BLaER1 treated with 17β-estradiol and CSF1 and Interleukin-3, amounts not matched to agents 10 nM and 100 nM (cell line): ENCODE measurements around the gene NOL12.

Source experiments
- H3K27ac ChIP-seq, 11 experiments: shearing (Covaris generic); formaldehyde crosslinking; 2 replicates each; pipeline ENCODE4 v1.8.1; 2022
- H3K27me3 ChIP-seq, 11 experiments: shearing (Covaris generic); formaldehyde crosslinking; 2 replicates each; pipeline ENCODE4 v1.8.1; 2022
- H3K36me3 ChIP-seq, 11 experiments: shearing (Covaris generic); formaldehyde crosslinking; 2 replicates each; pipeline ENCODE4 v1.8.1; 2022
- H3K4me1 ChIP-seq, 10 experiments: shearing (Covaris generic); formaldehyde crosslinking; 2 replicates each; pipeline ENCODE4 v1.8.1; 2022
- H3K4me2 ChIP-seq, 11 experiments: shearing (Covaris generic); formaldehyde crosslinking; 2 replicates each; pipeline ENCODE4 v1.8.1; 2022
- H3K4me3 ChIP-seq, 10 experiments: shearing (Covaris generic); formaldehyde crosslinking; 2 replicates each; pipeline ENCODE4 v1.8.1; 2022
- H3K9ac ChIP-seq, 11 experiments: shearing (Covaris generic); formaldehyde crosslinking; 2 replicates each; pipeline ENCODE4 v1.8.1; 2022
- H3K9me3 ChIP-seq, 11 experiments: shearing (Covaris generic); formaldehyde crosslinking; replicated peaks in 1 of 11; 2 replicates each; pipeline ENCODE4 v1.8.1; 2022
- H4K20me1 ChIP-seq, 11 experiments: shearing (Covaris generic); formaldehyde crosslinking; 2 replicates each; pipeline ENCODE4 v1.8.1; 2022
- Cebpa-rat ChIP-seq, 11 experiments: shearing (Covaris generic); IDR thresholded peaks; 2 replicates each; pipeline ENCODE4 v1.8.1; 2022

The NOL12 gene

GRCh38 chr22:37657590-37658132, 28.5 kb upstream of the NOL12 start:
- Histone ChIP-seq H3K4me2 (peak overlapping the region; percentile 70 to 98 (median 81)), H4K20me1 (peaks cover 16 to 77% (median 40%) of the 10 kb centered on the region in 11 experiments; a peak in 21 of 22 replicates), H3K4me1 (peaks cover 42 to 55% (median 43%) of the 10 kb centered on the region in 10 experiments), H3K4me3 (peak overlapping the region; percentile 42 to 98 (median 82)), H3K9ac (peak overlapping the region; percentile 31 to 95 (median 82); a peak in 21 of 22 replicates), H3K27me3 (no peaks in the 10 kb centered on the region), H3K9me3 (no peaks in the 10 kb centered on the region), H3K36me3 (peaks cover 19 to 31% (median 22%) of the 10 kb centered on the region in 11 experiments), H3K27ac (peak overlapping the region in 10 of 11 experiments; percentile 16 to 92 (median 55); a peak in 17 of 22 replicates)
- no peak for TF ChIP-seq Cebpa-rat (IDR thresholded peaks at IDR 0.05)

- peak within 1 kb of the TSS; percentile 80 to 95 (median 91) for H3K9ac ChIP-seq
- peak within 1 kb of the TSS; percentile 73 to 98 (median 87) for H3K4me3 ChIP-seq
- no peaks in the 10 kb centered on the region for H3K27me3 ChIP-seq
- peak within 1 kb of the TSS; percentile 36 to 92 (median 87); a peak in 21 of 22 replicates for H3K27ac ChIP-seq
- H3K4me2 ChIP-seq: peak within 1 kb of the TSS; percentile 91 to 100 (median 98)
- H3K36me3 ChIP-seq: peaks cover 12 to 24% (median 17%) of the 10 kb centered on the region in 11 experiments
- peaks cover 47 to 62% (median 50%) of the 10 kb centered on the region in 10 experiments for H3K4me1 ChIP-seq
- peaks cover 10 to 70% (median 45%) of the 10 kb centered on the region in 11 experiments; a peak in 21 of 22 replicates for H4K20me1 ChIP-seq
- no peaks in the 10 kb centered on the region for H3K9me3 ChIP-seq
- TF ChIP-seq Cebpa-rat (IDR thresholded peaks at IDR 0.05): no peak
Measured at GRCh38 chr22:37658133-37659065, 27.7 kb upstream of the NOL12 start, which contains the start of gene PDXP. PDXP (plus strand) TSS chr22:37658723; CDS start chr22:37658783, 60 bp downstream.

GRCh38 chr22:37659066-37659896, 26.9 kb upstream of the NOL12 start:
- Histone ChIP-seq H3K4me2 (peak overlapping the region; percentile 91 to 100 (median 98)), H3K9me3 (no peaks in the 10 kb centered on the region), H4K20me1 (peaks cover 4 to 61% (median 53%) of the 10 kb centered on the region in 11 experiments; a peak in 21 of 22 replicates), H3K27me3 (no peaks in the 10 kb centered on the region), H3K36me3 (peaks cover 4 to 19% (median 12%) of the 10 kb centered on the region in 11 experiments; a peak in 20 of 22 replicates), H3K27ac (peak overlapping the region; percentile 36 to 92 (median 87); a peak in 21 of 22 replicates), H3K4me3 (peak overlapping the region; percentile 73 to 98 (median 87)), H3K9ac (peak overlapping the region; percentile 80 to 95 (median 91)), H3K4me1 (peaks cover 55 to 69% (median 58%) of the 10 kb centered on the region in 10 experiments)
- TF ChIP-seq Cebpa-rat (IDR thresholded peaks at IDR 0.05): no peak

GRCh38 chr22:37659897-37660708, 26.0 kb upstream of the NOL12 start:
- Histone ChIP-seq H3K9ac (peak overlapping the region; percentile 80 to 95 (median 91)), H3K4me3 (peak overlapping the region; percentile 73 to 98 (median 87)), H3K27me3 (no peaks in the 10 kb centered on the region), H3K4me2 (peak overlapping the region; percentile 91 to 100 (median 98)), H3K27ac (peak overlapping the region in 7 of 11 experiments; percentile 83 to 92 (median 90); a peak in 9 of 22 replicates), H4K20me1 (peaks cover 4 to 65% (median 61%) of the 10 kb centered on the region in 11 experiments; a peak in 21 of 22 replicates), H3K9me3 (no peaks in the 10 kb centered on the region), H3K36me3 (peaks cover 2 to 21% (median 16%) of the 10 kb centered on the region in 11 experiments; a peak in 20 of 22 replicates), H3K4me1 (peaks cover 55 to 69% (median 59%) of the 10 kb centered on the region in 10 experiments)
- no peak for TF ChIP-seq Cebpa-rat (IDR thresholded peaks at IDR 0.05)

- H3K9me3 ChIP-seq: no peaks in the 10 kb centered on the region
- 0 out of 22 replicates have a peak overlapping the region, but pooled peaks of 1 of the 11 experiments have one; percentile 59 for H3K27ac ChIP-seq
- peak overlapping the region; percentile 91 to 100 (median 98) for H3K4me2 ChIP-seq
- H3K9ac ChIP-seq: peak overlapping the region; percentile 54 to 95 (median 91); a peak in 19 of 22 replicates
- H3K36me3 ChIP-seq: peaks cover 8 to 27% (median 21%) of the 10 kb centered on the region in 11 experiments
- peak overlapping the region in 9 of 10 experiments; percentile 76 to 98 (median 87); a peak in 17 of 20 replicates for H3K4me3 ChIP-seq
- H4K20me1 ChIP-seq: peaks cover 4 to 71% (median 66%) of the 10 kb centered on the region in 11 experiments; a peak in 21 of 22 replicates
- H3K27me3 ChIP-seq: no peaks in the 10 kb centered on the region
- peaks cover 55 to 69% (median 59%) of the 10 kb centered on the region in 10 experiments for H3K4me1 ChIP-seq
- no peak for TF ChIP-seq Cebpa-rat (IDR thresholded peaks at IDR 0.05)
Measured at GRCh38 chr22:37660709-37661045, 25.5 kb upstream of the NOL12 start.

GRCh38 chr22:37661160-37661924, 24.8 kb upstream of the NOL12 start:
- peak overlapping the region; percentile 54 to 95 (median 91); a peak in 20 of 22 replicates for H3K9ac ChIP-seq
- peaks cover 55 to 67% (median 59%) of the 10 kb centered on the region in 10 experiments for H3K4me1 ChIP-seq
- H3K36me3 ChIP-seq: peaks cover 14 to 34% (median 22%) of the 10 kb centered on the region in 11 experiments
- peaks cover 4 to 77% (median 72%) of the 10 kb centered on the region in 11 experiments; a peak in 21 of 22 replicates for H4K20me1 ChIP-seq
- H3K27me3 ChIP-seq: no peaks in the 10 kb centered on the region
- no peak for TF ChIP-seq Cebpa-rat (IDR thresholded peaks at IDR 0.05)
- peak overlapping the region; percentile 91 to 100 (median 98) for H3K4me2 ChIP-seq
- H3K27ac ChIP-seq: peak overlapping the region in 10 of 11 experiments; percentile 17 to 60 (median 53); a peak in 17 of 22 replicates
- peak overlapping the region in 8 of 10 experiments; percentile 76 to 98 (median 87); a peak in 11 of 20 replicates for H3K4me3 ChIP-seq
- H3K9me3 ChIP-seq: no peaks in the 10 kb centered on the region
